GM19467 (cell line): ENCODE data around the gene PXK.
"Not testable (repeated sequence)": the region's sequence is repeated elsewhere in the genome, so short reads cannot be mapped to it uniquely, and the experiment has no call there.

Experiments used
- ATAC-seq: cut with Tn5 transposase; IDR thresholded peaks from one replicate; pipeline ENCODE4 v1.9.1; 2021; ENCODE audit warnings: mild to moderate bottlenecking, moderate library complexity; ENCODE audit not compliant: unreplicated experiment

The PXK gene

DNA sequence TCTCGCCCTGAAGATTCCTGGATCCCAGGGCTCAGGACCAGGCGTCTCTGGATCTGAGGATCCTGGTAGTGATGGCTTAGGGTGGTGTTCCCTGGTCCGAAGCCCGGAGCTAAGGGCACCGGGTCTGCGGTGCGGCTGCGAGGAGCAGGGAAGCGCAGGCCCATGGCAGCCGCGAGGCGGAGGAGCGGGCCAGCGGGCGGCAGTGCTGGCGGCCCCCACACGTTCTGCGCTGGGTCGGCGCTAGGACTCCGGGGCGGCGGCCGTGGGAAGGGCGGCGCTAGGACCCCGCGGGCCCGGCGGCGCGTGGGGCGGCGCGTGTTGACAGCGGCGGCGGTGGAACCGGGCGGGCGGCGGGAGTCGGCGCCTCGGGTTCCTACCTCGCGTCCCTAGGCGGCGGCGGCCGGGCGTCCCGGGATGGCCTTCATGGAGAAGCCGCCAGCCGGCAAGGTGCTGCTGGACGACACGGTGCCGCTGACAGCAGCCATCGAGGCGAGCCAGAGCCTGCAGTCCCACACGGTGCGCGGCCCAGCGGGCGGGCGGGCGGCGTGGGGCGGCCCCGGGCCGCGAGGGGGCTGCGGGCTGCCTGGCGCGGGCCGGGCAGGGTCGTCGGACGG, at the start of gene PXK:
Gene PXK (plus strand): TSS at position 318 of the 614 bp plus-strand sequence. CDS start 97 bp downstream, at position 415.
- peak; percentile 95 for ATAC-seq

DNA sequence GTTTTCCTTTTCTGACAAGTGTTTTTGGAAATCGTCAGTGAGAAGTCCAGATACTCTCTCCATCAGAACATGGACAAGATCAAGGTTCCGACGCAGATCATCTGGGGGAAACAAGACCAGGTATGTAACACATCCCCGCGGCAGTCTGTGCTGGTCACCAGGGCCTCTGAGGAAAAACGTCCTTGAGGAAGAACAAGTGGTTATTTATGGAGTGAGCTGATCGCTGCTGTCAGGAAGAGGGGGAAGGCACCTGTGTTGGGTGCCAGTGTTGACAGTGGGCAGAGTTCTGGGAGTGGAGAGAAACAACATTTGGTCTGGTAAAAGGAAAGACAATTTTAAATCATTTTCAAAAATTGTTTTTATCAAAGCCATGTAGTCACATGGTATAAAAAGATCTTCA, 47.4 kb upstream of the PXK start:
- ATAC-seq = no peak

DNA sequence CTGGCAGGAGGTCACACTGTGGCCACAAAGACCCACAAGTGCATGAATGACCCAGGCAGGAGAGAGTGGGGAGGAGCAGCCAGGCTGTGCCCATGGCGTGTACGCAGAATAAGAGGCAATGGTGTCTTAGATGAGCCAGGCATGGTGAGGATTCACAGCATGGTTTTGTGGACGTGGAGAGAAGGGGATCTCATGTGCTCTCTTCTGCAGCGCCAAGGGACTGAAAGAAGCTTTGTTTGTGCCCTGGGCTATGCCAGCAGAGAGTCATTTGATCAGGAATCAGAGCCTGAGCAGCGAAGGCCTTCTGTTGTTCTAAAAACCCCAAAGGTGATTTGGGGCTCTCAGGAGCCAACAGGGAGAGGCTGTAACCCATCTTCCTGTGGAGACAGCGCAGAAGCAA, 45.3 kb upstream of the PXK start:
- no peak for ATAC-seq

DNA sequence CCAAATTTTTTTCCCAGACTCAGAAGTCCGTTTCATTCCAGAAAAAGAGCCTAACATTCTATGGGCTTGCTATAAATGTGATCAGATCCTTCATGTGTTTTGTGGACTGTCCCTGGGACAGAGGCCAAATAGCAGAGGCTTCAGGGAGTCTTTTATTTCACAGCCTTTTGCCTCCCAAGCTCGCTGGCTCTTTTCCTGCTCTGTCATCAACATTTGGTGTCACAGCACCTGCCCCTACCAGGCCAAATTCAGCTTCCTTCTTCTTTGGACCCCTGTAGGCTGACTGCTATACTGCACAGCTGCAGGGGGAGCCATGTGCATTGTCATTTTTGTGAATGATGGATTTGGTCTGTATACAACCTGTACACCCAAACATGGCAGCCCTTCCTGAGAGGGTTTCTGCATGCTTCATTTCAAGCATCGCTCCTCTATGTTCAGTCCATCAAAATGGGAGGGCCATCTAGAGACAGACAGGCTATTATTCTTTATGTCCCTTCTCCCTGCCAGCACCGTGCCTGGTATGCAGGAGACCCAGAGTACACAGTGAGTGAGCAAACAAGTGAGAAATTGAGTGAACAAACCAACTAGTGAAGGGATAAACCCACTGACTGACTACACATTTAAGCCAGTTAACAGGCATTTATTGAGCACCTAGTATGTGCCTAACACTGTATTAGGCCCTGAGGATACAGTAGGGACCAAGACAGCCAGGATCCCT, 44.5 kb upstream of the PXK start:
- ATAC-seq = no peak

DNA sequence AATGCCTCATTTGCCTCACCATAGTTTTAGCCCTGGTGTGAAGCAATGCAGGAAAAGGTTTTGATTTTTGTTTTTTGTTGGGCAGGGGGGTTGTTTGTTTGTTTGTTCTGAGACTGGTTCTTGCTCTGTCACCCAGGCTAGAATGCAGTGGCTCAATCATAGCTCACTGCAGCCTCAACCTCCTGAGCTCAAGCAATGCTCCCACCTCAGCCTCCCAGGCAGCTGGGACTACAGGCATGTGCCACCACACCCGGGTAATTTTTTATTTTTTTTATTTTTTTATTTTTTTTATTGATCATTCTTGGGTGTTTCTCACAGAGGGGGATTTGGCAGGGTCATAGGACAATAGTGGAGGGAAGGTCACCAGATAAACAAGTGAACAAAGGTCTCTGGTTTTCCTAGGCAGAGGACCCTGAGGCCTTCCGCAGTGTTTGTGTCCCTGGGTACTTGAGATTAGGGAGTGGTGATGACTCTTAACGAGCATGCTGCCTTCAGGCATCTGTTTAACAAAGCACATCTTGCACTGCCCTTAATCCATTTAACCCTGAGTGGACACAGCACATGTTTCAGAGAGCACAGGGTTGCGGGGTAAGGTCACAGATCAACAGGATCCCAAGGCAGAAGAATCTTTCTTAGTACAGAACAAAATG, 43.6 kb upstream of the PXK start:
- ATAC-seq = not testable (repeated sequence)

DNA sequence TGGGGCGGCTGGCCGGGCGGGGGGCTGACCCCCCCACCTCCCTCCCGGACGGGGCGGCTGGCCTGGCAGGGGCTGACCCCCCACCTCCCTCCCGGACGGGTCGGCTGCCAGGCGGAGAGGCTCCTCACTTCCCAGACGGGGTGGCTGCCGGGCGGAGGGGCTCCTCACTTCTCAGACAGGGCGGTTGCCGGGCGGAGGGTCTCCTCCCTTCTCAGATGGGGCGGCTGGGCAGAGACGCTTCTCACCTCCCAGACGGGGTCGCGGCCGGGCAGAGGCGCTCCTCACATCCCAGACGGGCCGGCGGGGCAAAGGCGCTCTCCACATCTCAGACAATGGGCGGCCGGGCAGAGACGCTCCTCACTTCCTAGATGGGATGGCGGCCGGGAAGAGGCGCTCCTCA, 42.2 kb upstream of the PXK start:
- not testable (repeated sequence) for ATAC-seq

DNA sequence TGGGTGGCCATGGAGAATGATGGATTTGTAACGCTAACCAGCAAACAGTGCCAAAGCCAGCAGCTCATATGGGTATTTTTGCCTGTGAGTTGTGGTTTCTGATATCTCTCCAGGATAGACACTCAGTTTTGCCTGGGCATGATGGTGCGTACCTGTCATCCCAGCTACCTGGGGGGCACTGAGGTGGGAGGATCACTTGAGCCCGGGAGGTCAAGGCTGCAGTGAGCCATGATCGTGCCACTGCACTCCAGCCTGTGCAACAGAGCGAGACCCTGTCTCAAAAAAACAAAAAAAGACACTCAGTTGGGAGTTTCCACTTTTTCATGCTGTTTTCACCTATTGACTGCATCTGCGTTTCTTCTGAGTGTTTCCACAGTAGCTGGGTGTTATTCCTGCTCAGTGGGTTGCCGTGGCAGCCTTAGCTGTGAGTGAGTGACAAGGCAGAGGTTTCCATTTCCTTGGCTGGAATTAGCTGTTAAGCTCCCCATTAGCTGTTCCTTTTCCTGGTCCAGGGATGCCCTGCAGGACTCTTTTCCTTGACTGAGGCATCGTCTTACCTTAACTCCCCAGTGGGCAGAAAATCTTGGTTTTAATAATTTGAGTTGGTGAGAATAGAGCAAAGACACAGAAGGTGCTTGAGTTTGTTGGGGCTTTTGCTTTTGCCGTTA, 40.9 kb upstream of the PXK start:
- no peak for ATAC-seq

DNA sequence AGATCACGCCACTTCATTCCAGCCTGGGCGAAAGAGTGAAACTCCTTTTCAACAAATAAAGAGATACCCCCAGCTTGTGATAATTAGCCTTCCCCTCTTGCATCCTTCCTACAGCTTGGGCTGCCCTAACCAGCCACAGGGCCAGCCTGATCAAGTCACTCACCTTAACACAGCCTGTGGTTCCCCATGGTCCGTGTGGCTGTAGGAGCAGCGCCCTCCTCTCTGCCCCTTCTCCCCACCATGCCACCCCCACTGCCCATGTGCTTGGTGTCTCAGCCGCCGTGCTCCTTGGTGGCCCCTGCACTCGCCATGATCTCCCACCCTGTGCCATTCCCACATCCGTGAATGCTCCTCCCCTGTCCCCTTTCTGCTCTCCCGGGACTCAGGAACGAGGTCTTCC, 39.8 kb upstream of the PXK start:
- ATAC-seq = no peak

DNA sequence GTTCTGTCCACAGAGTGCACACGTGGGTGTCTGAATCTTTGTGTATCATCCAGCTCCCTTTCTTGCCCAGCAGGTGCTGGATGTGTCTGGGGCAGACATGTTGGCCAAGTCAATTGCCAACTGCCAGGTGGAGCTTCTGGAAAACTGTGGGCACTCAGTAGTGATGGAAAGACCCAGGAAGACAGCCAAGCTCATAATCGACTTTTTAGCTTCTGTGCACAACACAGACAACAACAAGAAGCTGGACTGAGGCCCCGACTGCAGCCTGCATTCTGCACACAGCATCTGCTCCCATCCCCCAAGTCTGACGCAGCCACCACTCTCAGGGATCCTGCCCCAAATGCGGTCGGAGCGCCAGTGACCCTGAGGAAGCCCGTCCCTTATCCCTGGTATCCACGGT, 39.2 kb upstream of the PXK start:
- ATAC-seq = no peak

DNA sequence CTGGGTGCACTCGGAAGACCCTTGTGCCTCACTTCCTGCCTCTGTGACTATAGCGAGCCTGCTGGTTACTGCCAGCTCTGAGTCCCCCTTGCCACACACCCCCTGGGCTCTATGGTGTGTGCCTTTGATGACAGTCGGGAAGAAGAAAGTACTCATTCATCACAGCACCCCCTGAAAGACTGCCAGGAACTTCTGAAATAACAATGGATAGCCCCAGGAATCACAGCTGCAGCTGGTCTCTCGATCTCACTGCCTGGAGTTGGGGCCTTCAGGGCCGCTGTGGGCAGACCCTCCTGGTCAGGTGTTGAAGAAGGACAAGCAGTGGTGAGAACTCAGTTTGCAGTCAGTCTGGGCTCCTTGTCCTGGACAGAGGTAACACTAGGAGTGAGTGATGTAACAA, 36.4 kb upstream of the PXK start:
- ATAC-seq = no peak

DNA sequence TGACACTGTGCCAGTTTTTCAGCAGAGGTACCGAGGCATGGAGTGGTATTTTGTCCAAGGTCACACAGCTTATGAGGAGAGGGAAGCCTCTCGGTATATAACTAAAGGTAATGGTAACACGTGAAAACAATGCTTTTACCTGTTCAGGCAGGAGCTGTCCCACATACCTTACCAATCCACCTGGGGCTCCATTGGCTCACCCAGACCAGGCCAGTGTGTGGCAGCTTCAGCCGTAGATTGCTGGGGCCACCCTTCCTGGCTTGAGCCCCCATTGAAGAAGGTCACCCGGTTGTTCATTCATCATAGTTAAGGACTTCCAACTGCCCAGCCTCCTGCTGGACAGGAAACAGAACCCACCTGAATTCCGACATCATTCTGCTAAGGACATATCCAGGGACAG, 35.8 kb upstream of the PXK start:
- ATAC-seq = no peak

DNA sequence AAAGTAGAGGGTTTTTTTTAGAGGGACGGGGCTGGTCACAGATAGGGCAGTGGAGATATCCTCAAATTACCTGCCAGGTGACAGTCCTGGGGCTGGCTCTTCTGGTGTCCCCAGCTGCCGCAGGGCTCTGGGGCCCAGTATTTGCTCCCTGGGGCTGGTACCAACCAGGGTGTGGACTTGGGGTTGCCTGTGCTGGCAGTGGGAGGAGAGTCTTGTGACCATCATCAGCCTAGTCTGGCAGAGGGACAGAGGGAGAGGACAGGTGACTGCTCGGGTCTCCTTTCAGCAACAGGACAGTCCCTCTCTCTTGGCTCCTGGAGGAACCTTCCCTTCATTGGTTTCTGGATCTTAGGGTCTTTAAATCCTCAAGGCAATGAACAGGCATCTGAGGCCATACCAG, 34.5 kb upstream of the PXK start:
- ATAC-seq = no peak

DNA sequence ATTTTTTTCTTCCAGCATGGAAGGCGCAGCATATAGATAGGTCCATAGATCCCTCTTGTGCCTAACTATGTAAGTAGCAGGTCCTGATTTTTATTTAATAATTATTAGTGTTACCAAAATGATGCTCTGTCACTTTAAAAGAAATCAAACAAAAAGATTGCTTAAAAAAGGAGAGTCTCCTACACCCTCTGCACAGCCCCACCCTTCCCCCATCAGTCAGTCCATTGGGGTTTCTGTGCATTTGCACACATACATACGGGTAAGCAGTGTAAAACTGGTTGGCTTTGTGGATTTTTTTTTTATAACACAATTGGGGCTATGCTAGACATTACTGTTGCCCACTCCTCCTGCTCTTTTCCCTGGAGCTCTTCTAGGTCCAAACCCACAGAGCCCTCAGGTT, 33.6 kb upstream of the PXK start:
- ATAC-seq = no peak

DNA sequence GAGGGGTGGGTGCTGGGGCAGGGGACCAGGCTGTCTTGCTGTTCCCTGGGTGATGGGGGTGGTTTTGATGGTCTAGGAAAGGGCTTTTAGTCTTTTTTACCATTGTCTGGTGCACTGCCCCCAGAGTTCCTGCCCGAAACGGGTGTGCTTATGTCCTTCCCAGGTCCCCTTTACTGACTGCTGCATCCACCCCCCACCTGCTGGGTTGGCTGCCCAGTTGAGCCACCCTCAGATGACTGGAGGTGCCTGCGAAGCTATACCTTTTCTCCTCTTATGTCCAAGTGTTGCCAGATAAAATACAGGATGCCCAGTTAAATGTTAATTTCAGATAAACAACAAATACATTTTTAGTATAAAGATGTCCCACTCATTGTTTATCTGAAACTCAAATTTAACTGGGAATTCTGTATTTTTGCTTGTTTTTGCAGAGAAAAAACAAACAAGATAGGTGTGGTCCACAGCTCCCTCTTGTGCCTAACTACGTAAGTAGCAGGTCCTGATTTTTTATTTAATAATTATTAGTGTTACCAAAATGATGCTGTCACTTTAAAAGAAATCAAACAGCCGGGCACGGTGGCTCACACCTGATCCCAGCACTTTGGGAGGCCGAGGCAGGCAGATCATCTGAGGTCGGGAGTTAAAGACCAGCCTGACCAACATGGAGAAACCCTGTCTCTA, 32.7 kb upstream of the PXK start:
- no peak for ATAC-seq

DNA sequence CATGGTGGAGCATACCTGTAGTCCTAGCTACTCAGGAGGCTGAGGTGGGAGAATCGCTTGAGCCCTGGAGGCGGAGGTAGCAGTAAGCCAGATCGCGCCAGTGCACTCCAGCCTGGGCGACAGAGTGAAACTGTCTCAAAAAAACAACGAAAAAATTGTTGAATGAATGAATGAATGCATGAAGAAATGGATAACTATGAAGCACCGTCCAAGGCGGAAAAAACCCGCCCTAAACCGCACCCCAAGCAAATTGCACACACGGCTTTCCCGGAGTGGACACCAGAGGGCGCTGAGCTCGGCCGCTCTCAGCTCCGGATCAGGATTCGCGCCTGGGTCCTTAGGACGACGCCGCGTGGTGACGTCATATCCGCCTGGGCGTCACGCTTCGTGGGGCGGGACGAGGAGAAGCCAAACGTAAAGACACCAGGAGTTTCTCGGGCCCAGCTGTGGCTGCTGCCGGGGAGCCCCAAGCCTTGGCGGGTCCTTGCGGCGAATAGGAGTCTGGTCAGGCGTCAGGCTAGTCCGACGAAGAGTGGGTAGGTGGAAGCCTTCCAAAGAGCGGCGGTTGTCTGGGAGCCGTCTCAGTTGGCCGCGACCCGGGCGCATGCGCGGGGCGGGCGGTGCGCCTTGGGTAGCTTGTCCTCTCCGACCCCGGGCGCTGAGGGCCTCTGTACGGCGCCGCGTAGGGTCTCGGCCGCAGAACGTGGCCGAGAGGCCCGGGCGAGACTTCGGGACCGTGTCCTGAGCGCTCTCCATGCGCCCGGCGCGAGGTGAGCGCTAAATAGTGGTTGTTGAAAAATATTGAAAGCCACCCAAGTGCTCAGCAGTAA, 26.6 kb upstream of the PXK start, which contains the start of the genes HTD2 and RPP14:
Gene HTD2 (plus strand): TSS at position 639 of the 830 bp plus-strand sequence. CDS start 11,094 bp downstream, outside the sequence.
Gene RPP14 (plus strand): TSS at position 364 of the 830 bp plus-strand sequence. CDS start 4,085 bp downstream, outside the sequence.
- peak; percentile 85 for ATAC-seq

DNA sequence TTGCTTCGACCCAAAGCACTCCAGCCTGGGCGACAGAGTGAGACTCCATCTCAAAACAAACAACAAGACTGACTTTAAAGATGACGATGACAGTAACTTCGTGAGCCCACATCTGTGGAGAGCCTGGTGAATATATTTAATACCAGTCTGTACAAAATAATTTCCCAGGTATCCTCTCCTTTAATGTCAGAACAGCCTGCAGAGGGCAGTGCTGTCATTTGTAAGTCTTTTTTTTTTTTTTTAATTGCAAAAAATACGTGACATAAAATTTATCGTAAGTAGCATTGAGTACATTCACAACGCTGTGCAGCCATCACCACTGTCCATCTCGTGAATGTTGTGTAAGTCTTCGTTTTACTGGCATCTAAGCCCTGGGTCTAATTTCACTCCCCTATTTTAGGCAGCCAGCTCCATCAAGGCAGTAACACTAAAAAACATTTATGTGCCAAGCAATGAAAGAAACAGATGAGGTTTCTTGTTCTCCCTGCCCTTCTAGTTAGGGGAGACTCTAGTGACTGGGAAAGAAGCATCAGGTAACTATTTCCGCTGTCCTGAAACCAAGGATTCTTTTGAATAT, 25.0 kb upstream of the PXK start:
- ATAC-seq = no peak

DNA sequence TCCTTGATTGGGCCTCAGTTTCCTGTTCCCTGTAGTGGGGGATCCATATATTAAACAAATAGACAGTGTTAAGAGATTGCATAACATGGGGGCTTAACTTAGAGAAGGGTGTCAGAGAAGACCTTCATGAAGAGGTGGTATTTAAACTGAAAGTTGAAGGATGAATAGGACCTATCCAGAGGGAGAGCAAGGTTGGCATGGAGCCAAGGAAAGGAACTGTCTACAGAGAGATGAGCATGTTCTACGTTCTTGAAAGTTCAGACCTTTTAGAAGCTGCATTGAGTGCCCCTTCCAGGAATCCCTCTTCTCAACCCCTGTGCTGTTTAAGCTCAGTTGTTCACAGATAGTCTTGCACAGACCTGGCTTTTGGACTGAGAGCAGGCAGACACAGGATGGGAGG, 24.0 kb upstream of the PXK start:
- no peak for ATAC-seq

DNA sequence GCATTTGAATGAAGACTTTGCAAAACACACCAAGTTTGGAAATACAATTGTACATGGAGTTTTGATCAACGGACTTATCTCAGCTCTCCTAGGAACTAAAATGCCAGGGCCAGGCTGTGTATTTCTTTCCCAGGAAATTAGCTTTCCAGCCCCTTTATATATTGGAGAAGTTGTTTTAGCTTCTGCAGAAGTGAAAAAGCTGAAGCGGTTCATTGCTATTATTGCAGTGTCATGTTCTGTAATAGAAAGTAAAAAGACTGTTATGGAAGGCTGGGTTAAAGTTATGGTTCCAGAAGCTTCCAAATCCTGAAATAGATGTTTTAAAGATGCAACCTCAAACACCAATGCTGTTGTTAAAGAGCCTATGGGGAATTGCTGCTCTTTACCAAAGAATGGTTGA, 14.9 kb upstream of the PXK start:
- ATAC-seq = no peak

DNA sequence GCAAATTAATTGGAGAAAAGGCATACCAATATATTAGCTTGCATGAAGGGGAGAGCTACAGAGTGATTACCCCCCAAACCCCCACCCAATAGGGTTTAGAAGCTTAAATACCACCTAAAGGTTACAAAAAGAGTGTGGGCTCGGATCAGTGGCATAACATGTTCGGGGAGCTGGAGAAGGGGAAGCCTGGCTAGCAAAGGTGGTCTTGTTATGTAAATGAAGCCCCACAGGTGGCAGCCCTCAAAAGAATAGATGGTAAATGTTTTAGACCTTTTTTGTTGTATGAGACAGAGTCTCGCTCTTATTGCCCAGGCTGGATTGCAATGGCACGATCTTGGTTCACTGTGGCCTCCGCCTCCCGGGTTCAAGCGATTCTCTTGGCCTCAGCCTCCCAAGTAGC, 10.9 kb upstream of the PXK start:
- ATAC-seq = no peak

DNA sequence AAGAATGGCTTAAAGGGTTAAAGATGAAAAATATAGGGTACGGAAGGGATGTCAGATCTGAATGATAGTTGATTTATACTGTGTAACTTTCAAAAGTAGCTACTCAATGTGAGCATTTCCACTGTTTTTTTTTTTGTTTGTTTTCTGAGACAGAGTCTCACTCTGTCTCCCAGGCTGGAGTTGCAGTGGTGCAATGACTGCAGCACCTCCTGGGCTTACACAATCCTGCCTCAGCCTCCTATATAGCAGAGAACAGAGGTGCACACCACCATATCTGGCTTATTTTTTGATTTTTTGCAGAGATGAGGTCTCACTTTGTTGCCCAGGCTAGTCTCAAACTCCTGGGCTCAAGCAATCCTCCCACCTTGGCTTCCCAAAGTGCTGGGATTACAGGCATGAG, 9.9 kb upstream of the PXK start:
- ATAC-seq = no peak
